ENCODE data around the gene PROCA1.

DNA sequence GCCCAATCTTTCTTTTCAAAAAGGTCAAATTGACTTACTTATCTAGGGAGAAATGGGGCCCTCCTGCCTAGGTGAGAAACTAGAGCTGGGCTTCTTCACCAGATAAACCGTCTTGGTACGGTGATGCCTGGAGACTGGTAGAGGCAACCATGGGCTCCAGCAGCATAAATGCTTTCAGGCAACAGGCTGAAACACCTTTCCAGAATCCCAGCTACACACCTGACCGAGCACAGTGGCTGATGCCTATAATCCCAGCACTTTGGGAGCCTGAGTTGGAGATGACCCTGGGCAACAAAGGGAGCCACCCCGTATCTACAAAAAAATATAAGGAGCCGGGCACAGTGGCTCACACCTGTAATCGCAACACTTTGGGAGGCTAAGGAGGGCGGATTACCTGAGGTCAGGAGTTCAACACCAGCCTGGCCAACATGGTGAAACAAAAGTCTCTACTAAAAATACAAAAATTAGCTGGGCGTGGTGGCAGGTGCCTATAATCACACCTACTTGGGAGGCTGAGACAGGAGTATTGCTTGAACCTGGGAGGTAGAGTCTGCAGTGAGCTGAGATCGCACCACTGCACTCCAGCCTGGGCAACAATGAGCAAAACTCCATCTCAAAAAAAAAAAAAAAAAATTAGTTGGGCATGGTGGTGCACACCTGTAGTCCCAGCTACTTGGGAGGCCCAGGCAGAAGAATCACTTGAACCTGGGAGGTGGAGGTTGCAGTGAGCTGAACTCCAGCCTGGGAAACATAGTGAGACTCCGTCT lies 40.1 kb upstream of the PROCA1 start:
- TF ChIP-seq, protein P1, sequence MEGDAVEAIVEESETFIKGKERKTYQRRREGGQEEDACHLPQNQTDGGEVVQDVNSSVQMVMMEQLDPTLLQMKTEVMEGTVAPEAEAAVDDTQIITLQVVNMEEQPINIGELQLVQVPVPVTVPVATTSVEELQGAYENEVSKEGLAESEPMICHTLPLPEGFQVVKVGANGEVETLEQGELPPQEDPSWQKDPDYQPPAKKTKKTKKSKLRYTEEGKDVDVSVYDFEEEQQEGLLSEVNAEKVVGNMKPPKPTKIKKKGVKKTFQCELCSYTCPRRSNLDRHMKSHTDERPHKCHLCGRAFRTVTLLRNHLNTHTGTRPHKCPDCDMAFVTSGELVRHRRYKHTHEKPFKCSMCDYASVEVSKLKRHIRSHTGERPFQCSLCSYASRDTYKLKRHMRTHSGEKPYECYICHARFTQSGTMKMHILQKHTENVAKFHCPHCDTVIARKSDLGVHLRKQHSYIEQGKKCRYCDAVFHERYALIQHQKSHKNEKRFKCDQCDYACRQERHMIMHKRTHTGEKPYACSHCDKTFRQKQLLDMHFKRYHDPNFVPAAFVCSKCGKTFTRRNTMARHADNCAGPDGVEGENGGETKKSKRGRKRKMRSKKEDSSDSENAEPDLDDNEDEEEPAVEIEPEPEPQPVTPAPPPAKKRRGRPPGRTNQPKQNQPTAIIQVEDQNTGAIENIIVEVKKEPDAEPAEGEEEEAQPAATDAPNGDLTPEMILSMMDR (IDR thresholded peaks at IDR 0.05; ENCODE audit: insufficient read depth, low read depth, low read length), result no peak
- TF ChIP-seq EZH2 (IDR thresholded peaks at IDR 0.05; ENCODE audit: insufficient read depth, low read length), result no peak
